ENCODE data around the gene DPY30.
A peak's percentile ranks its signal among the peaks of the same experiment; 100 is the strongest.

DPY30 gene

DNA sequence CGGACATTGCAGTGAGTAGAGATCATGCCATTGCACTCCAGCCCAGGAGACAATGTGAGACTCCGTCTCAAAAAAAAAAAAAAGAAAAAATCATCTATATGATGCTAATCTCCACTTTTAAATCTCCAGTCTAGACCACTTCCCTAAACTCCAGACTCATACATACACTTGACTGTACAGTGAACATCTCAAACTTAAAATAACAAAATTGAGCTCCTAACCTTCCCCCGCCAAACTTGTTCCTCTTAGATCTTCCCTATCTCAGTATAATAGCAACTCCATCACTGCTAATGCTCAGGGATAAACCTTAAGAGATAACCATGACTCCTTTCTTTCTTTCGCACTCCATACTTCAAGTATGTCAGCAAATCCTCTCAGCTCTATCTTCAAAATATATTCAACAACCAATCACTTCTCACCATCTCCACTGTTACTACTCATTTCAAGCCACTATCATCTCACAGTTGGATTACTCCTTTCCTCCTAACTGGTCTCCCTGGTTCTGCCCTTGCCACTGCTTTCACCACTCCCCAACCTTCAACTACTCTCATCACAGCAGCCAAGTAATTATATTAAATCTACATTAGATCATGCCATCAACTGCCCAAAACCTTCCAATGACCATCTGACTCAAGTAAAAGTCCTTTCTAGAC, 40.7 kb downstream of the DPY30 start:
- Histone ChIP-seq H4K20me1 (ENCODE audit: insufficient read depth, low read length, poor library complexity, severe bottlenecking) (peaks cover 71% of the 10 kb centered on the region), H3K9me3 (ENCODE audit: insufficient read depth, low read depth, low read length) (no peaks in the 10 kb centered on the region), H3K36me3 (ENCODE audit: insufficient read depth, low read length) (no peaks in the 10 kb centered on the region), H2AFZ (ENCODE audit: low read length) (no peak overlapping the region), H3K9ac (ENCODE audit: low read depth, low read length, poor library complexity, severe bottlenecking) (no peak overlapping the region), H3K79me2 (ENCODE audit: insufficient read depth, low read length) (peaks cover 98% of the 10 kb centered on the region), H3K27me3 (ENCODE audit: insufficient read depth, low read length, poor library complexity, severe bottlenecking) (no peaks in the 10 kb centered on the region), H3K4me3 (ENCODE audit: low read length, poor library complexity, severe bottlenecking) (no peak overlapping the region), H3F3A (ENCODE audit: low read depth) (no peaks in the 10 kb centered on the region), H3K4me2 (ENCODE audit: low read depth, low read length, poor library complexity, severe bottlenecking) (no peak overlapping the region), H3K4me1 (ENCODE audit: insufficient read depth, low read length, poor library complexity, severe bottlenecking) (peaks cover 35% of the 10 kb centered on the region), H3K9me2 (replicated peaks; ENCODE audit: low read depth, low read length) (no peaks in the 10 kb centered on the region)
- TF ChIP-seq, protein P1, sequence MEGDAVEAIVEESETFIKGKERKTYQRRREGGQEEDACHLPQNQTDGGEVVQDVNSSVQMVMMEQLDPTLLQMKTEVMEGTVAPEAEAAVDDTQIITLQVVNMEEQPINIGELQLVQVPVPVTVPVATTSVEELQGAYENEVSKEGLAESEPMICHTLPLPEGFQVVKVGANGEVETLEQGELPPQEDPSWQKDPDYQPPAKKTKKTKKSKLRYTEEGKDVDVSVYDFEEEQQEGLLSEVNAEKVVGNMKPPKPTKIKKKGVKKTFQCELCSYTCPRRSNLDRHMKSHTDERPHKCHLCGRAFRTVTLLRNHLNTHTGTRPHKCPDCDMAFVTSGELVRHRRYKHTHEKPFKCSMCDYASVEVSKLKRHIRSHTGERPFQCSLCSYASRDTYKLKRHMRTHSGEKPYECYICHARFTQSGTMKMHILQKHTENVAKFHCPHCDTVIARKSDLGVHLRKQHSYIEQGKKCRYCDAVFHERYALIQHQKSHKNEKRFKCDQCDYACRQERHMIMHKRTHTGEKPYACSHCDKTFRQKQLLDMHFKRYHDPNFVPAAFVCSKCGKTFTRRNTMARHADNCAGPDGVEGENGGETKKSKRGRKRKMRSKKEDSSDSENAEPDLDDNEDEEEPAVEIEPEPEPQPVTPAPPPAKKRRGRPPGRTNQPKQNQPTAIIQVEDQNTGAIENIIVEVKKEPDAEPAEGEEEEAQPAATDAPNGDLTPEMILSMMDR (conservative IDR thresholded peaks at IDR 0.05; ENCODE audit: low read length) = no peak
- TF ChIP-seq EZH2phosphoT487 (IDR thresholded peaks at IDR 0.05; ENCODE audit: borderline replicate concordance) = no peak

DNA sequence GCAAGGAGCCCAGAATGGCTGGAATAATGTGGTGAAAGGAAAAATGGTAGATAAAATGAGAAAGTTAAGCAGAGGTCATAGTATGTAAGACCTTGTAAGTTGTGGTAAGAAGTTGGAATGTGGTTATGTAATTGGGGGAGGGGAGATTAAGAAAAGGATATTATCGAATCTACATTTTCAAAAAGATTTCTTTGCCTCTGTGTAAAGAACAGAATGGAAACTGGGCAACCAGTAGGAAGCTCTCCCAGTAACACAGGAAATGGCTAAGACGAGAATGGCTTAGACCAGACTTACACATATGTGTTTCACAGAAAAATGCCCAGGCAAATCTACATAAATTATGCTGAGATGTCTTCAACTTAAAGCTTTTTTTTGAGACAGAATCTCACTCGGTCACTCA, 42.0 kb downstream of the DPY30 start:
- Histone ChIP-seq H3K79me2 (ENCODE audit: insufficient read depth, low read length) (peaks cover 98% of the 10 kb centered on the region), H3K9me2 (replicated peaks; ENCODE audit: low read depth, low read length) (no peaks in the 10 kb centered on the region), H4K20me1 (ENCODE audit: insufficient read depth, low read length, poor library complexity, severe bottlenecking) (peaks cover 70% of the 10 kb centered on the region), H3K9me3 (ENCODE audit: insufficient read depth, low read depth, low read length) (no peaks in the 10 kb centered on the region), H3F3A (ENCODE audit: low read depth) (no peaks in the 10 kb centered on the region), H3K4me3 (ENCODE audit: low read length, poor library complexity, severe bottlenecking) (no peak overlapping the region), H3K4me1 (ENCODE audit: insufficient read depth, low read length, poor library complexity, severe bottlenecking) (peaks cover 23% of the 10 kb centered on the region), H2AFZ (ENCODE audit: low read length) (no peak overlapping the region), H3K4me2 (ENCODE audit: low read depth, low read length, poor library complexity, severe bottlenecking) (peak overlapping the region; percentile 23), H3K36me3 (ENCODE audit: insufficient read depth, low read length) (no peaks in the 10 kb centered on the region), H3K27me3 (ENCODE audit: insufficient read depth, low read length, poor library complexity, severe bottlenecking) (no peaks in the 10 kb centered on the region), H3K9ac (ENCODE audit: low read depth, low read length, poor library complexity, severe bottlenecking) (no peak overlapping the region)
- TF ChIP-seq EZH2phosphoT487 (IDR thresholded peaks at IDR 0.05; ENCODE audit: borderline replicate concordance) = no peak
- TF ChIP-seq, protein P1 (conservative IDR thresholded peaks at IDR 0.05; ENCODE audit: low read length) = no peak

DNA sequence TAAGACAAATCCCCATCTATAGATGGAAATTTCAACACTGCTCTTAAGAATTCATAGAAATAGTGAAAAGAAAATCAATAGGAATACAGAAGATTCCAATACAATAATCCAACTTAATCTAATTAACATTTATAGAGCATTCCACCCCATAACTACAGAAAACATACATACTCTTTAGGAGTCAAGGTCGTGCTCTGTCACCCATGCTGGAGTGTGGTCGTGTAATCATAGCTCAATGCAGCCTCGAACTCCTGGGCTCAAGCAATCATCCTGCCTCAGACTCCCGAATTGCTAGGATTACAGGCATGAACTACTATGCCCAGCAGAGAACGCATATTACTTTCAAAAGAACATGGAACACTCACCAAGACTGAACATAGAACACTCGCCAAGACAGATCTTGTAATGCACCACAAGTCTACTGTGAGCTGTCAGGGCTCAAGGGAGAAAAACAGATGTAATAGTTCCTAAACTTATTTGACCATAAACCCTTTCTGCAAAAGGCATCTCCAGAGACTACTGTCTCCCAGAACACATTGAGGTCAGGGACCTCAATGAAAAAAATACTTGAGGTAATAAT, 42.9 kb downstream of the DPY30 start:
- Histone ChIP-seq H2AFZ (ENCODE audit: low read length) (no peak overlapping the region), H4K20me1 (ENCODE audit: insufficient read depth, low read length, poor library complexity, severe bottlenecking) (peaks cover 71% of the 10 kb centered on the region), H3K27me3 (ENCODE audit: insufficient read depth, low read length, poor library complexity, severe bottlenecking) (no peaks in the 10 kb centered on the region), H3K9ac (ENCODE audit: low read depth, low read length, poor library complexity, severe bottlenecking) (no peak overlapping the region), H3K9me3 (ENCODE audit: insufficient read depth, low read depth, low read length) (no peaks in the 10 kb centered on the region), H3K79me2 (ENCODE audit: insufficient read depth, low read length) (peaks cover 100% of the 10 kb centered on the region), H3F3A (ENCODE audit: low read depth) (no peaks in the 10 kb centered on the region), H3K4me3 (ENCODE audit: low read length, poor library complexity, severe bottlenecking) (no peak overlapping the region), H3K36me3 (ENCODE audit: insufficient read depth, low read length) (no peaks in the 10 kb centered on the region), H3K4me2 (ENCODE audit: low read depth, low read length, poor library complexity, severe bottlenecking) (no peak overlapping the region), H3K9me2 (replicated peaks; ENCODE audit: low read depth, low read length) (no peaks in the 10 kb centered on the region), H3K4me1 (ENCODE audit: insufficient read depth, low read length, poor library complexity, severe bottlenecking) (peaks cover 20% of the 10 kb centered on the region)
- TF ChIP-seq EZH2phosphoT487 (IDR thresholded peaks at IDR 0.05; ENCODE audit: borderline replicate concordance) = no peak
- TF ChIP-seq, protein P1 (conservative IDR thresholded peaks at IDR 0.05; ENCODE audit: low read length) = no peak
